Measurements from ENCODE around the gene MED26. TPM values are rescaled to one million over a fixed set of nuclear protein-coding genes. Genes with fewer than 3 reads are reported as not detected.
A peak's percentile ranks its signal among the peaks of the same experiment; 100 is the strongest.

Gene MED26
- total RNA-seq, 1 experiment from 2014 or later: 11.4 TPM

DNA sequence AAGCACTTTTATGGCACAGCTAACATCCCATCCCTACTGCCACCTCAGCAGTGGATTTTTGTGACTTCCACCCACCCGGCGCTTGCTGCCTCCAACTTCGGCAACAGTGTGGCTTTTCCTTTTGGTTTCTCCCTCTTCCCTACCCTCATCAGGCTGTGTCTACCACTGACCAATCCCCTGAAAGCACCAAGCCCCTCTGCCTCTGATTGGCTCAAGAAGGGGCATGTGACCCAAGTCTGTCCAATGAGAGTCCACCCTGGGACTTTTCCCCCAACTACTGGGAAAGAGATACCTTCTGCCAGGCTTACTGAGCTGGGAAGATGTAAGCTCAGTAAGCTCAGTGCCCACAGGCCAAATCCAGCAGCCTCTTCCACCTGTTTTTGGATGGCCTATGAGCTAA, 26.1 kb upstream of the MED26 start:
- 0 out of 4 replicates have a peak, but pooled peaks cover 0 to 5% of the 10 kb centered on the region in 2 experiments for H3K4me1 Mint-ChIP-seq
- H3K23me2 ChIP-seq (ENCODE audit: insufficient read length, low read depth, low read length, poor library complexity, severe bottlenecking): no peaks in the 10 kb centered on the region
- TF ChIP-seq, protein P1, sequence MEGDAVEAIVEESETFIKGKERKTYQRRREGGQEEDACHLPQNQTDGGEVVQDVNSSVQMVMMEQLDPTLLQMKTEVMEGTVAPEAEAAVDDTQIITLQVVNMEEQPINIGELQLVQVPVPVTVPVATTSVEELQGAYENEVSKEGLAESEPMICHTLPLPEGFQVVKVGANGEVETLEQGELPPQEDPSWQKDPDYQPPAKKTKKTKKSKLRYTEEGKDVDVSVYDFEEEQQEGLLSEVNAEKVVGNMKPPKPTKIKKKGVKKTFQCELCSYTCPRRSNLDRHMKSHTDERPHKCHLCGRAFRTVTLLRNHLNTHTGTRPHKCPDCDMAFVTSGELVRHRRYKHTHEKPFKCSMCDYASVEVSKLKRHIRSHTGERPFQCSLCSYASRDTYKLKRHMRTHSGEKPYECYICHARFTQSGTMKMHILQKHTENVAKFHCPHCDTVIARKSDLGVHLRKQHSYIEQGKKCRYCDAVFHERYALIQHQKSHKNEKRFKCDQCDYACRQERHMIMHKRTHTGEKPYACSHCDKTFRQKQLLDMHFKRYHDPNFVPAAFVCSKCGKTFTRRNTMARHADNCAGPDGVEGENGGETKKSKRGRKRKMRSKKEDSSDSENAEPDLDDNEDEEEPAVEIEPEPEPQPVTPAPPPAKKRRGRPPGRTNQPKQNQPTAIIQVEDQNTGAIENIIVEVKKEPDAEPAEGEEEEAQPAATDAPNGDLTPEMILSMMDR (conservative IDR thresholded peaks at IDR 0.05): no peak
- no peak overlapping the region for H2BK20ac ChIP-seq (ENCODE audit: low read depth, low read length, poor library complexity, severe bottlenecking)
- H4K5ac ChIP-seq (ENCODE audit: insufficient read length, low read depth, low read length): no peak overlapping the region
- H3K79me1 ChIP-seq (ENCODE audit: insufficient read depth, low read depth, low read length, poor library complexity, severe bottlenecking): peaks cover 10% of the 10 kb centered on the region
- peaks cover 56 to 92% (median 83%) of the 10 kb centered on the region in 3 experiments for H3K36me3 Mint-ChIP-seq (ENCODE audit: insufficient read depth in 1 of 3, low read depth in 3 of 3)
- no CpG with 5 or more reads among the region's 3 CpGs for WGBS (ENCODE audit: extremely low coverage, insufficient read length, low lambda C conversion rate)
- H3K9ac ChIP-seq (ENCODE audit: extremely low read depth, insufficient read length, low read length): no peak overlapping the region
- H2BK5ac ChIP-seq (ENCODE audit: insufficient read length, low read length): no peak overlapping the region
- H3K9me3 ChIP-seq (ENCODE audit: control insufficient read depth, low read depth, low read length): no peaks in the 10 kb centered on the region
- H3K9me3 Mint-ChIP-seq: no peaks in the 10 kb centered on the region; a peak in 1 of 5 replicates
- no peaks in the 10 kb centered on the region for H4K20me1 ChIP-seq (ENCODE audit: control insufficient read depth, insufficient read depth, insufficient read length)
- H3K79me2 ChIP-seq (ENCODE audit: insufficient read depth, low read length): peaks cover 7% of the 10 kb centered on the region; the same call in 1 of the 2 replicates
- no peak overlapping the region for H3K14ac ChIP-seq (ENCODE audit: insufficient read depth, low read length)
- no peak overlapping the region for H3K27ac Mint-ChIP-seq
- H4K91ac ChIP-seq (ENCODE audit: insufficient read length, low read depth, low read length): no peak overlapping the region
- H2BK15ac ChIP-seq (ENCODE audit: low read depth, low read length): no peak overlapping the region
- H3K4ac ChIP-seq (ENCODE audit: low read depth, low read length): no peak overlapping the region
- H2BK12ac ChIP-seq (ENCODE audit: insufficient read length, low read depth, low read length): no peak overlapping the region
- H3K27me3 ChIP-seq (ENCODE audit: insufficient read depth, low read length): no peaks in the 10 kb centered on the region
- H3K18ac ChIP-seq (ENCODE audit: insufficient read length, low read depth, low read length): no peak overlapping the region
- H4K8ac ChIP-seq (replicated peaks; ENCODE audit: insufficient read length, low read depth, low read length): no peak overlapping the region
- no peak overlapping the region for H2AK5ac ChIP-seq (ENCODE audit: insufficient read length, low read length)
- H3K27ac ChIP-seq (ENCODE audit: insufficient read length, low read depth, low read length): no peak overlapping the region
- H3K4me1 ChIP-seq (ENCODE audit: insufficient read depth, low read length): no peaks in the 10 kb centered on the region
- no peak overlapping the region for H3K23ac ChIP-seq (ENCODE audit: insufficient read length, low read depth, low read length)
- peak; percentile 35 for DNase-seq
- no peak overlapping the region for H2AFZ ChIP-seq (ENCODE audit: low read length)
- no peak overlapping the region for H3T11ph ChIP-seq (ENCODE audit: low read length)
- H3K4me3 Mint-ChIP-seq: no peak overlapping the region
- no peaks in the 10 kb centered on the region for H3K27me3 Mint-ChIP-seq (ENCODE audit: low read depth)
- no peak overlapping the region for H3K4me2 ChIP-seq (ENCODE audit: insufficient read depth, insufficient read length, low read length)
- H2BK120ac ChIP-seq (ENCODE audit: low read depth, low read length, poor library complexity, severe bottlenecking): no peak overlapping the region
- H3K56ac ChIP-seq (ENCODE audit: insufficient read length, low read depth, low read length): no peak overlapping the region
